Epithelial cell of esophagus (primary cell): ENCODE data around the gene NOP56.

Experiments
- DNase-seq: peaks from one replicate; pipeline ENCODE4 v3.0.0; 2010; ENCODE audit warnings: low read depth
- H3K4me3 ChIP-seq: 2 replicates; pipeline ENCODE4 v1.5.1; 2011; ENCODE audit warnings: mild to moderate bottlenecking, low read length, control low read depth
- CTCF ChIP-seq: IDR thresholded peaks from 2 replicates; pipeline ENCODE4 v1.5.1; 2011; ENCODE audit warnings: low read depth, mild to moderate bottlenecking, low read length, control low read depth, inconsistent platforms; ENCODE audit not compliant: insufficient read depth; ENCODE audit errors: missing control alignments

The NOP56 gene

GRCh38 chr20:2610941-2611720, 41.3 kb upstream of the NOP56 start:
- no peak for TF ChIP-seq CTCF
- DNase-seq: no peak
- no peak overlapping the region for H3K4me3 ChIP-seq

- TF ChIP-seq CTCF: no peak
- no peak overlapping the region for H3K4me3 ChIP-seq
- no peak for DNase-seq
These were observed 40.4 kb upstream of the NOP56 start for GRCh38 chr20:2612073-2612472.

GRCh38 chr20:2616634-2617033, 35.8 kb upstream of the NOP56 start:
- no peak overlapping the region for H3K4me3 ChIP-seq
- DNase-seq: no peak
- TF ChIP-seq CTCF: no peak

GRCh38 chr20:2617099-2617714, 35.2 kb upstream of the NOP56 start:
- no peak overlapping the region for H3K4me3 ChIP-seq
- no peak for DNase-seq
- no peak for TF ChIP-seq CTCF

- TF ChIP-seq CTCF: no peak
- no peak for DNase-seq
- H3K4me3 ChIP-seq: no peak overlapping the region
These were observed 33.6 kb upstream of the NOP56 start for GRCh38 chr20:2618815-2619214.

- no peak for TF ChIP-seq CTCF
- no peak for DNase-seq
- no peak overlapping the region for H3K4me3 ChIP-seq
These were observed 33.1 kb upstream of the NOP56 start for GRCh38 chr20:2619337-2619736.

- no peak overlapping the region for H3K4me3 ChIP-seq
- DNase-seq: peak; percentile 68
- no peak for TF ChIP-seq CTCF
These were observed 32.4 kb upstream of the NOP56 start for GRCh38 chr20:2619961-2620595.
